Non-pigmented ciliary epithelial cell (primary cell): ENCODE measurements around the gene AGAP1.
"Not testable (repeated sequence)": the region's sequence is repeated elsewhere in the genome, so short reads cannot be mapped to it uniquely, and the experiment has no call there.

Experiments used
- DNase-seq: peaks from one replicate; pipeline ENCODE4 v3.0.0-alpha.2; 2010; ENCODE audit warnings: low read depth

Gene AGAP1

DNA sequence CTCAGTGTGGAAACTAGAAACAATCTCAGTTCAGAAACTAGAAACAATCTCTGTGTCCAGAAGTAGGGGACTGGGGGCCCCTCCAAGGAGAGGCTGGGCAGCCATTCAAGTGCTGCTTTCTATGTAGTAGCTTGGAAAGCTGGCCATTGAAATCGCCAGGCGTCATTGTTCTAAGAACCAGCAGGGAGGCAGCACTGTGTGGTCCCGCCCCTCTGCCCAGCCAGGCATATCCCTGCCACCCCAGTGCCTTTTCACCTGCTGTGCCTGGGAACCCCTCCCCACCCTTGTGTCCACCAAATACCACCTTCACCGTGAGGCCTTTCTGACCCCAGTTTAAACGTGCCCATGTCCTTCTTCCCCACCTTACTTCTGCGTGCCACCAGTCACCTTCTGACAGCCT lies 452.7 kb downstream of the AGAP1 start:
- no peak for DNase-seq

DNA sequence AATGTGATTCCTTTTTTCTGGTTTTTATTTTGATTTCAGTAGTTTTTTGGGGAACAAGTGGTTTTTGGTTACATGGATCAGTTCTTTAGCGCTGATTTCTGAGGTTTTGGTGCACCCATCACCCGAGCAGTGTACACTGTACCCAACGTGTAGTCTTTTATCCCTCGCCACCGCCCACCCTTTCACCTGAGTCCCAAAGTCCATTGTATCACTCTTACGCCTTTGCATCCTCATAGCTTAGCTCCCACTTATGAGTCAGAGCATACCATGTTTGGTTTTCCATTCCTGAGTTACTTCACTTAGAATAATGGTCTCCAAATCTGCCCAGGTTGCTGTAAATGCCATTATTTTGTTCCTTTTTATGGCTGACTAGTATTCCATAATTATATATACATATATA lies 453.2 kb downstream of the AGAP1 start:
- DNase-seq: not testable (repeated sequence)

DNA sequence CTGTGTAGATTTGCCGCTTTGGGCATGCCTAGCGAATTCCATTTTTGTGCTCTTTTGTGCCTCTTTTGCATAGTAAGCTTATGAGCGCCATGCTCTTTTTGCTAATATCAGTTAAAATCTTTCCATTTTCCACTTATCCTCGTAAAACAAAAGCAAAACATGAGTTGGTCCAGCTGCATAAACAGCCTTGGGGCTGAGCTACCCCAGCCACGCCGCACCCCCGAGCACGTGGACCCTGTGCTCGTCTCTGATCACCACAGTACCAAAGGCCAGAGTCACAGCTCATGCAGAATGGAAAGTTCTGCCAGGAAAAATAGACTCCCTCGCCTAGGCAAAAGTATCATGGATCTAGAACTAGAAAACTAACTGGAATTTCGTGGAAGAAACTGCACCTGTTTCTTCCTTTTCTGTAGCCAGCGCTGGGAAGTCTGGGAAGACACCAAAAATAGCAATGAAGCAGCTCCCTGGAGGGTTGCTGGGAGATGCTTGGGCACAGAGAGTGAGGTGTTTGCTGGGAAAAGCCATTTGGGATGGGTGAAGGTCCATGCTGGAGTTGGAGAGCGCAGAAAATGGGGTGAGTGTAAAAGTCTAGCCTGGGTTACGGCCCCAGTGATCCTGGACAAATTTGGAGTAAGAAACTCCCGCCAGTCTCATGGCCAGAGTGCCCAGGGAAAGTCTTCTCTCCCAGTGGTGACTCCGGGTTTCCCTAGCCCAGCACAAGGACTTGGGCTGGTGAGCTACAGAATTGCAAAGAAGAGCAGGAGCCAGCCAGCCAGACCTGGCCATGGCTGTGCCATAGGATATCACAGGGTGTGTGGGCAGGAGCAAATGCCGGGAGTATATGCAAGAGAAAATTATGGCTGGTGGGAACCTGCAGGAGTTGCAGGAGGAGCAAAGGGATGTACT lies 456.0 kb downstream of the AGAP1 start:
- no peak for DNase-seq

DNA sequence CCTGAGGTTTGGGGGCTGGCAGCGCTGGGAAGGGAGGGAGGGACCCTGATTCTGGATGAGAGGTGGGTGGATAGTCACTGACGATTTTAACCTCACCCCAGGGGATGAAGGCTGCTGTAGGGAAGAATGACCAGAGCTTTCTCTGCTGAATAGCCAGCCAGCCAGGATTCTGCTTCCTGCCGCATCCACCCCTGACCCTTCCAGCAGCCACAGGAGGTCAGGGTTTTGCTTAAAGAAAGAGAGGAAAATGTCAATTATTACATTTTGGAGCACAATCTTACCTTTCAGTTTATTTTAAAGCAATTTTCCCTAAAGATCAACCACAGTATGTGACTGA lies 456.6 kb downstream of the AGAP1 start:
- DNase-seq: no peak

DNA sequence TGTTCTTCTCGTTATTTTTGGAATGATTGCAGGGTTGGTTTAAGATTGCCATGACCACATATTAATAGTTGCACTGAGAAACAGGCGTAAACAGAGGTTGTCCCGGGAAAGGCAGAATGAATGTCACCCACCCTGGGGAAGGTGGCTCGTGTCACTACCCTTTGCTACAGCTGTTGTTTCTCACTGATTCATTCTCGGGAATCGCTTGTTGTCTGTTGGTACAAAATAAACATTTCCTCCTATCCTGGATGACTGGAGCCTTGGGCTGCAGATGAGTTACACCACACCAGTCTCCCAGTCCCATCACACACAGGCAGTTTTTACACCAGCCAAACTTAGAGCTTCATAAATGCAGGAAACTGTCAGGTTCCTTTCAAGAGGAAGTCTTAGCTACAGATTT lies 457.6 kb downstream of the AGAP1 start:
- no peak for DNase-seq

DNA sequence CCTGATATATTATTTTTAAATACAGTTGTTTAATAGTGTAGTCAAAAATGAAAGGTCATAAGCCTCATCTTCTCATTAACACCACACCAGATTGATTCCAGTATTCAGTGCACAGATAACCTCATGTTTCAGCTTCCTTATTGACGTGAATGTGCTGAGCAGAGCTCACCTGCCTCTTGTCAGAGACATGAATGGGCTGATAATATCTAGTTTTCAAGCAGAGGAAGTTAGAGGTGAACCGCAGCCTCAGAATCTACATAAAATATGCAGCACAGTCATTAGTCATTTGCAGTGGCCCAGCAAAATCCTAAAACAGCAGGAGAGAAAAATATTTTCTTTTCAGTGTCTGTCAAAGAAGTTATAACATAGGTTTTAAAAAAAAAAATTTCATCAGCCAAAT lies 458.1 kb downstream of the AGAP1 start:
- DNase-seq: no peak

DNA sequence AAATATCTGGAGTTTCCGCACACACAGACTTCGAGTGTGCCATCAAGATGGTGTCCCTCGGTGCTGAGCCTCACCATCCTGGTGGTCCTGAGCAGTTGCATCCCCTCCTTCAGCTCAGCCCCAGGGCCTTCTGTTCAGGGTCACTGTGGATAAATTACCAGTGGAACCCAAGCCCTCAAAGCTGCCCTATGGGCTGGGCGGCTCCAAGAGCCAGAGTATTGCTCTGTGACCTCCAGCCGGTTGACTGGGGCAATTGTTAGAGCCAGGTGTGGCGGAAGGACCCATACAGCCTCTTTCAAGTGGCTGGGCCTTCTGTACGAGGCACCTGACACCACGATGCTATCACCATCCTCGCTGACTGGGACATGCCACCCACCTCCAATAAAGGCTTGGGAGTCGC lies 458.9 kb downstream of the AGAP1 start:
- no peak for DNase-seq

DNA sequence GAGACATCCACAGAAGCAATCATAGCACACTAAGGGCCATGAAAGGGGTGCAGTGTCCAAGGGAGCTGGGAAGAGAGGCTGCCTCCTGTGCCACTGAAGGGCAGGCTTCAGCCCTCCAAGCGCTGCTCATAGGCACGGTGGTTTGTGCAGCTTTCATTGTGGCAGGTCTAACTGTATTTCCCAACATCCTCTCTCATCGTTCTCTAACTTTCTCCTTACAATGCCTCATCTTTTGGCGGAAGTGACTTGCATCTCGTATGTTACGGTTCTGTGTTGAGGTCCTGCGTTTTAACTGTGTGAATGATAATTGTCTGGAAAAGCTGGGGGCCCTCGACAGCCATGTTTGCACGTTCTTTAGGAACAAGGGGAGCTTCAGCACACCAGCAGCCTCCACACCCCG lies 460.4 kb downstream of the AGAP1 start:
- DNase-seq: no peak

DNA sequence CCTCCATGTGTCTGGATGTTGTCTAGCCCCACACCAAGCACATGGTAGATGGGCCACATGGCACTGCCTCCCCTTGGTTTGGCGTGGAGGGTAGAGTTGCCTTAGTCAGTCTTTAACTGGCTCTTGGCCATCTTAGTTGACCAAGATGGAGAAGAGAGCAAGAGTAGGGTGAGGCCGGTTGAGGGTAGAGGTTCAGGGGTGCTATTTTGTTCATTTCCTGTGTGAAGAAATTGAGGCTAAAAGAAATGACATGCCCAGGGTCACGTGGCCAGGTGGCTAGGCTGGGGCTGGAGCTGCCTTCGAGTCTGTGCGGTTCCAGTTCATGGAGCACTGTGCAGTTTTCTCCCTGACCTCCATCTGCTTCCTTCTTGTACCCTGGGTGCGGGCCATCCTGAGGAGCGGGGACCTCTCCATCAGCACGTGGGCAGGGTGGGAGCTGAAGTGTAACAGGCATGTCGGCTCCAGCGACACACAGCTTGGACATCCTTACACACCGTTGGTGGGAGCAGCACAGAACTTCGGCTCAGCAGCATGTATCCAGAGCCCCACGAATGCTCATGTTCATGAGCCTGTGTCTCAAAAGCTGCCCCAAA lies 461.1 kb downstream of the AGAP1 start:
- DNase-seq: no peak

DNA sequence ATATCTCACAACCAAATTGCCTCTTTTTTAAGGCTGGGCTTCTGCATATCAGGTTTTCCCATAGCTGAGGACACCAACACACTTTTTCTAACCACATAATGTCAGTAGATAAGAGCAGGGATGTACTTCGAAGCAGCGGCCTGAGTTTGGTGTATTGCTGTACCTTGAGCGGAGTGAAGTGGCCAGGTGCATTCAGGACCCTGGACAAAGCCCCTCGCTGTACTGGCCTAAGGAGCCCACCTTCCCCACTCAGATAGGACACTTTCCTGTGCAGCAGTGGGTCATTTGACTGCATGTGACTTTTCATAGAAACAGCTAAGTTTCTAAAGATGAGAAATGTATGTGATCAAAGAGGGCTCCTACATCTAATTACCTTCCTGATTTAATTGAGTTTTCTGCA lies 461.8 kb downstream of the AGAP1 start:
- no peak for DNase-seq

DNA sequence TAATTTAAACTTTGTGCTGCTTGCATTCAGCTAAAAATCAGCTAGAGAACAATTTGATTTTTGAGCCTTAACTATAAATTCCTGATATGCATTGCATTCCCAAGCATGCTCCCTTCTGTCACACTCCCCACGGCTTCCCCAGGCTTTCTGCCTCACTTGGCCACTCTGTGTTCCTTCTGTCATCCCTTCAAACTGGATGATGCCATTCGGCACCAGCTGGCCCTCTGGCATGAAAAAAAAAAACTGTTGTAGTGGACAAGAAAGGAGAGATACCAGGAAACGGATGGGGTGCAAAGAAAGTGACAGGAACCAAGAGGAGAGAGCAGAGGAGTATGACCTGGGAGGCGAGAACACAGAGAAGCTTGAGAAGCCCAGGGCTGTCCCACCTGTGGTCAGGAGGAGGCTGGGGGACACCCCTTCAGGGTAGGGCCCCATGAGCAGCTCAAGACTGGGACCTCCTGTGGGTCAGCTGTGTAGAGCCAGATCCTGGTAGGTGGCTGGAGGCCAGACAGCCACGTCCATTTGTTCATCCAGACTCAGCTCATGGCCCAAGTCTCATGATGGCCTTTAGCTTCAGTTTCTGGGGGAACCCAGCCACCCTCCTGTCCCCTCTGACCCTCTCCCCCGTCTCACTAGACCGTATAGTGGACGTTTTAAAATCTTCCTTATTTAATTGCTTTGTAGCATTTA lies 462.6 kb downstream of the AGAP1 start:
- no peak for DNase-seq

DNA sequence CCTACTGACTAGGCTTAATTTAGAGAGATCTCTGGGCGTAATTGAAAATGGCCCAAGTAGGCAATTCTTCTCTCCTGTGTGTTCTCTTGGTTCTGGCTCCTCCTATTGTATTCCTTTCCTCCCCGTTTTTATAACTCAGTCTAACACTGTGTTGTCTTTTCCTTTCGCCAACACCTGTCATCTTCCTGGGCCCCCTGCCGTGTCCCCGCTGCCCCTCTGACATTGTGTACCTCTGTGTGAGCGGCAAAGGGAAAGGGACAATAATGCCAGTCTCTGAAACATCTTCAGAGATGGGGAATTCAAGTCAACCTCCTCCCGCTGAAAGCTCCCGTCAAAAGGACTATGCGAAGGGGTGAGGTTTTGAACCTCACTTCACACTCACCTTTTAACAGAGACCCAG lies 463.4 kb downstream of the AGAP1 start:
- DNase-seq: no peak

DNA sequence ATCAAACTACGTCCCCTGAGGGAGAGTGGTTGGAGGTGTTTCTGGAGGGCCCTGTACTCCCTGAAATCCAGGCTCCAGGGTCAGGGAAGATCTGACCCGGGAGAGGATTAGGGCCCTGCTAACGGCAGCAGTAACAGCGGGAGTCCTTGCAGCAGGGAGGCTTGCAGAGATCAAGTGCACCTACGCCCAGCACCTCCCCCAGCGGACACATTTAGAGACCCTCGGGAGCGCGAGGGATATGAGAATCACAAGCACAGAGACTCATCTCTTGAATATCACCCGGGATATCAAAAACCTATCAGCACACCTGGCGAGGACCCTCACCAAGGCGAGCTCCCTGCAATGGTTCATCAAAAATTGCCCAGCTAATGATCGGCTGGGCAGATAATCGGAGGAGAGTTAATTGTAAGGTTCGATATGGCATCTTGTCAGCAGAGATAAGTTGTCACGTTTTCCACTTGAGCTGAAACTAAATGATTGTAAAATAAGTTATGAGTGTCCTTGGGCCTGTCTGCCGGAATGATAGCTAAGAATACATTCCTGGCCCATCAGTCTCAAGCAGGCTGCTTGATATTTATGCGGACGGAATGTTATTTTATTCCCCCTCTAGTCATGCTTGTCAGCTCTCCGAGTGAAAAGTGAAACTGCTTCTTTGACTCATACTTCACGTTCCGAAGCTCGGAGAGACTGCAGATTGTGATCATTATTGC lies 464.5 kb downstream of the AGAP1 start:
- DNase-seq: no peak

DNA sequence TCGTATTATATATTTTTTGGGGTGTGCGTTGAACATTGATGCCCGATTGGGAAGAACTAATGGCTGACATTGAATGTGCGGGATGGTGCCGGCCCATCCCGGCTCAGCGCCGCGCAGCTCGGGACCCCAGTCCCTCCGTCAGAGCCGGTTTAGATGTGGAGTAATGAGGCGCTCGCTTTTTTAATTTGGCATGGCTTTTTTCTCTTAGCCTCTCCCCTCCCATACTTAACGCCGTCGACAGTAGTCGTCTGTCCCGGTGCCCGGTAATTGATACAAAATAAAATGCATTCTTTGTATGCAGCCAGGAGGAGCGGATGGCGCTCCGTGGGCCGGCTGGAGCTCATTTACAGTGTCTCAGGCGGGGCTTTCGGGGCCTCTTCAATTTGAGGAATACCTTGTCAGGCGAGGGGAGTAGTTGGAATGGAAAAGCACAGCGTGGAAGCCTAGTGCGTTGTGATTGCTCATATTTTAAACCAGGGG lies 465.1 kb downstream of the AGAP1 start:
- DNase-seq: no peak

DNA sequence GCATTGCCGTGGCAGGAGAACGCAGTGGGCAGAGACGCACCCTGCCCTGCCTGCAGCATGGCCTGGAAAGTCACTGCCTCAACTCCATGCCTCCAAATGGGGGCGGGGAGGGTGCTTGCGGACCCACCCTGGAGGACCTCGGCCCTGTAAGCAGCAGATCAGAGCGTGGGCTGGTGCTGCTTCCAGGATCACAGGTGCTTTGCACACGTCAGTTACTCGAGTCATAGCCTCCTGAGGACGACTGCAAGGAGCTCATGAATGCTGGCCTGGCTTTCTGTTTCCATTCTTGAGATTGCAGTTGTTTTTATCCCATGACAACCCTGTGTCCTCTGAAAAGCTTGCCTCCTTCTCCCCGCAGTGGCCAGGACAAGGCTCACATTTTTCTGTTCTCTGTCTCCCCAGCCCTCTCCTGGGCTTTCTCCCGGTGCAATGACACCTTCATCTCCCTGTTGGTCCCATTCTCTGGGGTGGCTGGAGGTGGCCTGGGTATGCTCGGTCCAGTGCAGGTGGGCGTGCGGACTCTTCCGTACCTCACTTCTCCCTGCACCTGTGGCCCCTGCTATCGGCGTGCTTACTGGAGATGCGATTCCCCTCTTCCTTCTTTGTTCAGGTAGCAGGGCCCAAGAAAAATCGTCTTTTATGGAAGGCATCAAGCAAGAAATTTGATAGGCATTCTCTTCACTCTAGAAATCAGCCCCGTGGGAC lies 466.3 kb downstream of the AGAP1 start:
- DNase-seq: no peak

DNA sequence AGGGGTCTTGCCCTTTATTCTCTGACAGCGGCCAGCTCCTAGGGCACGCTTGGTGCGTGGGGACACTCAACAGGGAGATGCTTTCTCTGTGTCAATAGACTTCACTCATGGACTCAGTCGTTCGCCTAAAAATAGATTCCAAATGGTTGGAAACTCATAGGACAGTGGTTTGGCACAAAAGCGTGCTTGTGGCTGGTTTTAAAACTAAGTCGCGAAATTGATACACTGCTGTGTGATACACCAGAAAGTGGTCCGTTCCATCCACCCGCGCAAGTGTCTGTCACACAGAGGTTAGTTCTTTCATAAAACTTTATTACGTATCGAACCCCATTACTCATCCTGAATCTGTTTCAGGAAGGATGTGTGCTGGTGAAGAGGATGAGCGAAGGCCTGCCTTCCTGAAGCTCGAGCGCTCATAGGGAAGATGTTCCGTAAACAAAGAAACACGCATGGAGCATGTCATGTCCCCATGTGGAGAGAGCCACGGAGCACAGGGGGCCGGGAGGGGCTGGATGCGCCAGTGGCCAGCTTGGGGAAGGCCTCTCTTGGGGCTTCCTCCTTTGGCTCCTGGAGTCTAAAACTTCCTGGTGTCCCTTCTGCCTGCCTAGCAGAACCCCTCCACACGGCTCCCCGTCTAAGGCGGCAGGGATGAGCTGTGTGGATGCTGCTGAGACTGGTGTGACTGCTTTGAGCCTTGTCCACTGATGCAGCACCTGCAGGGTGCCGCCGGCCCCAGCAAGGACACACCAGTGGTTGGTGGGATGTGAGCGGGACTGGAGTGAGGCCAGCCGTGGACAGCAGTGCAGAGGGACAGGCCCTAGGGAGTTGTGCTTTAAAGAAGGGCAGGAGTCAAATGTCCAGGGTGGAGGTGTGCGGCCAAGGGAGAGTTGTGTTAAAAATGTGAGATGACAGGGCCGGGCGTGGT lies 467.1 kb downstream of the AGAP1 start:
- no peak for DNase-seq

DNA sequence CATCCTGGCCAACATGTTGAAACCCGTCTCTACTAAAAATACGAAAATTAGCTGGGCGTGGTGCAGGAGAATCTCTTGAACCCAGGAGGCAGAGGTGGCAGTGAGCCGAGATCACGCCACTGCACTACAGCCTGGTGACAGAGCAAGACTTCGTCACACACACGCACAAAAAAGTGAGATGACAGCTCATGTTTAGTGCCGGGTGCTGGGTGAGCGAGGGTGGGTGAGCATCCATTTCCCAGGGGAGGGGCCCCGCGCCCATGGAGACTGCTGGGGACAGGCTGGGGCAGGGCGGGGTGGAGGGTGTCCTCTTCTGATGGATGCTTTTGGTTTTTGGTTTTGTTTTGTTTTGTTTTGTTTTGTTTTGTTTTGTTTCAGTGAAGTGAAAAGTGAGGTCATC lies 467.9 kb downstream of the AGAP1 start:
- DNase-seq: no peak

DNA sequence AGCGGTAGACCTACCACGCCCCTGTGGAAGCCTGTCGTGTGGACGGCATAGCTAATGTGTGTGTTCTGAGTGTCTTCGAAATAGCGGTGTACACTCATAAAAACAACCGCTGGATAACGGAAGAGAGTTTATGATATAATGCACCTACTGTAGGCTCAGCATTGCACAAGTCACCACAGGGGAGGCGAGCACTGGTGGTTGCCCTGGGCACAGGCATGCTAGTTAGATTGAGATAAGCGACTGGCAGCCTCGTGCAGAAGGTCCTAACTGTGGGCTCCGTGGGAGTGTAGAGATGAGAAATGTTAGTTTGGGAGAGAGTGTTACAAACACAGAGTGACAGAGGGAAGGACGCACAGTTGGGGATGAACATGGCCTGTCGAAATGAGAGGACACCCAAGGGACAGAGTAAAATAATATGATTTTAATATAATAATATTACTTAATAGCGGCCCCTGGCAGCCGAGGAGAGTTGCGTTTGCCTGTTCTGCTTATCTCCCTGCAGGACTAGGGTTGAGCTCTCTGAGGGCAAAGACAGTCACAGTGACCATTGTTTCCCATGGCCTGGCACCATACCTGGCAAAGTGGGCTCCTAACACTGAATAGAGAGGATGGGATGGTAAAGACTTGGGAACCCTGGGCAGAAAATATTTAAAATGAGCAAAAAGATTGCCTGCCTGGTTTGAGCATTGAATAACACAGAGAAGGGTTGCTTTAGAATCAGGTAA lies 470.2 kb downstream of the AGAP1 start:
- DNase-seq: no peak

DNA sequence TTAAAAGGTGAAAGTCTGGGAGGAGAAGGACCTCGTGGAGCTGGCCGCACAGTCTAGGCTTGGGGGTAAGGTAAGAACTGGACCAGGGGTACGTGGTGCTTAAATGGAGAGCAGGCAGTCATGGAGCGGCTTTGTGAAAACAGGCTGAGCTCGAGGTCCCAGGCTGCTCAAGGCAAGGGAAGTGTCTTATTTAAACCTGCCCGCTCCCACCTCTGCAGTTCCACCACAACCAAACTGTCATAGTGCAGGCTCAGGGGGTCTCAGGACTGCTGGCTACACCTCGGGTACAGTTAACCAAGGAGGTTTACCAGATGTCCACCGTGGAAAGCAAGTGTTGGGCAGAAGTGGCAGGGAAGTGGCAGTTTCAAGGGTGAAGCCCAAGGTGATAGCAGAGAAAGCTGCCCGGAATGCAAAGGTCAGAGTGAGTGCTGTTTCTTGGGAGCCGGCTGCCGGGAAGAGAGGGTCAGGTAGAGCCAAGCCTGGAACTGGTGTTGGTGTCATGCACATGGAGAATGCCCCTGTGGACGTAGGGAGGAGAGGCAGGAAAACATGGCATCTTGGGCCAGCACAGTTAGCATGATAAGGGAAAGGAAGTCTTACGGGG lies 471.0 kb downstream of the AGAP1 start:
- DNase-seq: no peak

DNA sequence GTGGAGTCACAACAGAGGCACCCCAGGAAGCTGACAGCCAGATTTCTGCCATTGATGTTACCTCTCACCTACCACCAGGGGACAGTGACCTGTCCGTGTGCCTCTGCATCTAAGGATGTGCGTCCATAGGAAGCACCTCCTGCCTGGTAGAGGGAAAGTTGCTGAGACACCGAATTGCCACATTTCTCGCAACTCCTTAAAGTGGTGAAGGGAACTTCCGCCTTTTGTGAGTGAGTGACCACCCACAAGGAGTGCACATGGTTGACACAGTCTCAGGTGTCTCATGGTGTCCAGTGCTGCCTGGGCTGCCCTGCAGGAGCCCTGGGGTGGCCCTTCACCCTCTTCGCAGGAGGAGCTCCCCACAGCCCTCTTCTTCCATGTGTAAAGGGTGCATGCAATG lies 472.6 kb downstream of the AGAP1 start:
- no peak for DNase-seq
